ENCODE data around the gene SCAMP4. TPM values are rescaled to one million over a fixed set of nuclear protein-coding genes. Genes with fewer than 3 reads are reported as not detected.

SCAMP4 gene
- 45.8 to 74.4 TPM (median 54.8 TPM) in 5 replicates for total RNA-seq (2022; extraction: Qiagen RNA extraction; ENCODE audit: low read depth)

DNA sequence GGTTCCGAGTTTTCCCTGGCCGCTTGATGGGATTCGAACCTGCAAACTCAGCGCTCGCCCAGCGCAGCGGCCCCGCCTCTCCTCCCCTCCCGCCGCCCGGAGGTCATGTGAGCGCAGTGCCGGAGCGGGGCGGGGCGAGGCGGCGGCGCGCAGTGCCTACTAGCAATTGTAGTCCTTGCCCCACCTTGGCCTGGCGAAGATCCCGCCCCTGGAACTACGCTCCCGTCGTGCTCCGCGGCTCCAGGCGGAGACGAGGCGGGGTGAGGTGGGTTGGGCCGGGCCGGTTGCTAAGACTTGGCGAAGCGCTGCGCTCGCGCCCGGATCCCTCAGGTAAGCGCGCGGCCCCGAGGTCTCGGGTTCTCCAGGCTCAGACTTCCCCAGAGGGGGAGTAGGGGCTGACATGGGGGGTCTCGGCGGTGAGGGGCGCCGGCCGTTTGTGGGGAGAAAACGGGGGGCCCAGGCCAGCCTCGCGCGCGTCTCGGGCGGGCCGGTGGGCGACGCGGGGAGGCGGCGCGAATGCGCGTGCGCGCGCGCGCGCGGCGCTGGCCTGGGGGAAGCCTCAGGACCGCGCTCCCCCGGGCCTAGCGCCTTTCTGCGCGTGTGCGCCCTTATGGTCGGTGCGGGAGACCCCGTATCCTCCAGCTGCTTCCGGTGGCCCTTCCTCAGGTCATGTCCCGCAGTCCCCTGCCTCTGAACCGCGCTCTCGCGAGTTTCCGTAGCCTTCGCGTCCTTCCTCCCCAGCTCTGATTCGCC lies at the start of gene SCAMP4, which contains the start of gene ADAT3:
Gene SCAMP4, plus strand, starts transcription at position 290 of the 753 bp plus-strand sequence. CDS start 9,621 bp downstream, outside the sequence.
Gene ADAT3, plus strand, starts transcription at position 290 of the 753 bp plus-strand sequence. CDS start 6,649 bp downstream, outside the sequence.

DNA sequence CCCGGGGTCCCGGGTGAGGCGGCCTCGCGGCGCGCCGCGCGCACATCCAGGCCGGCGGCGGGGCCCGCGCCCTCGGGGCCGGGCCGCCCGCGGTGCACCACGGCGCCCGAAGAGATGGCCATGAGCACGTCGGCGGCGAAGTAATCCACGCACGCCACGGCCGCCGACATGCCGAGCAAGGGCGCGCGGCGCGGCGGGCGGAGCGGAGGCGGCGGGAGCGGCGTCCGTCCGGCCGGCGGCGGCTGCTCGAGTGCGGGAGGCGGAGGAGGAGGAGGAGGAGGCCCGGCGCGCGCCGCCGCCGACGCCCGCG lies 41.9 kb upstream of the SCAMP4 start, which contains the start of gene KLF16:
Gene KLF16, minus strand, starts transcription at position 252 of the 310 bp plus-strand sequence. Its CDS starts 82 bp downstream, at position 170.

GRCh38 chr19:1885398-1886119 lies 19.6 kb upstream of the SCAMP4 start, which contains the start of gene ABHD17A:
TSS of gene ABHD17A (minus strand) at chr19:1885496. CDS start at chr19:1881566, 3,930 bp downstream.

GRCh38 chr19:1941146-1942077 lies 36.2 kb downstream of the SCAMP4 start, which contains the start of gene CSNK1G2:
TSS of gene CSNK1G2 (plus strand) at chr19:1941172. CDS start at chr19:1969773, 28,601 bp downstream.

Other genes with a start within 250 kb of the SCAMP4 start
- 0.01 TPM in 2 of 5 replicates, not detected in the others for gene ONECUT3, start 151.9 kb upstream of the SCAMP4 start, total RNA-seq (2022; extraction: Qiagen RNA extraction; ENCODE audit: low read depth)
- 2.3 to 3.2 TPM (median 2.9 TPM) in 5 replicates for gene ATP8B3, start 93.1 kb upstream of the SCAMP4 start, total RNA-seq (2022; extraction: Qiagen RNA extraction; ENCODE audit: low read depth)
- gene REXO1, start 56.9 kb upstream of the SCAMP4 start, total RNA-seq (2022; extraction: Qiagen RNA extraction; ENCODE audit: low read depth), result 18.7 to 22.8 TPM (median 19.8 TPM) in 5 replicates
- gene KLF16, start 41.8 kb upstream of the SCAMP4 start, total RNA-seq (2022; extraction: Qiagen RNA extraction; ENCODE audit: low read depth), result 18.2 to 29.1 TPM (median 24.8 TPM) in 5 replicates
- 18.8 to 39.2 TPM (median 35.8 TPM) in 5 replicates for gene ABHD17A, start 19.9 kb upstream of the SCAMP4 start, total RNA-seq (2022; extraction: Qiagen RNA extraction; ENCODE audit: low read depth)
- gene ADAT3, start within 50 bp of the SCAMP4 start, total RNA-seq (2022; extraction: Qiagen RNA extraction; ENCODE audit: low read depth), result 2.8 to 7.6 TPM (median 6.3 TPM) in 5 replicates
- 32.6 to 49.8 TPM (median 45.6 TPM) in 5 replicates for gene CSNK1G2, start 35.8 kb downstream of the SCAMP4 start, total RNA-seq (2022; extraction: Qiagen RNA extraction; ENCODE audit: low read depth)
- 28.5 to 46.5 TPM (median 39.4 TPM) in 5 replicates for gene BTBD2, start 110.3 kb downstream of the SCAMP4 start, total RNA-seq (2022; extraction: Qiagen RNA extraction; ENCODE audit: low read depth)
- gene MKNK2, start 145.8 kb downstream of the SCAMP4 start, total RNA-seq (2022; extraction: Qiagen RNA extraction; ENCODE audit: low read depth), result 27.2 to 56.0 TPM (median 48.2 TPM) in 5 replicates
- 10.5 to 11.7 TPM (median 10.7 TPM) in 5 replicates for gene MOB3A, start 190.9 kb downstream of the SCAMP4 start, total RNA-seq (2022; extraction: Qiagen RNA extraction; ENCODE audit: low read depth)
- 0.46 to 0.97 TPM (median 0.55 TPM) in 5 replicates for gene IZUMO4, start 191.5 kb downstream of the SCAMP4 start, total RNA-seq (2022; extraction: Qiagen RNA extraction; ENCODE audit: low read depth)
- gene AP3D1, start 246.2 kb downstream of the SCAMP4 start, total RNA-seq (2022; extraction: Qiagen RNA extraction; ENCODE audit: low read depth), result 65.1 to 87.0 TPM (median 85.0 TPM) in 5 replicates

All from A549 treated with CpdA at 1 μM for 4 hours (cell line).